Neural progenitor cell (in vitro differentiated cells): ENCODE measurements around the gene INVS. TPM values are rescaled to one million over a fixed set of nuclear protein-coding genes. Genes with fewer than 3 reads are reported as not detected.

Experiments
- DNase-seq: peaks from one replicate; pipeline ENCODE4 v3.0.0-alpha.2; 2016; ENCODE audit warnings: low spot score
- H2AFZ ChIP-seq: fragments of 200-600 bp; sonication (generic); replicated peaks from 2 replicates; pipeline ENCODE4 v1.6.1; 2016; ENCODE audit warnings: antibody characterized with exemption
- H3F3A ChIP-seq: fragments of 200-600 bp; sonication (generic); 2 replicates; pipeline ENCODE4 v1.6.1; 2016; ENCODE audit warnings: antibody characterized with exemption, low read depth
- H3K27ac ChIP-seq: fragments of 200-600 bp; sonication (generic); 2 replicates; pipeline ENCODE4 v1.5.1; 2016; ENCODE audit warnings: mild to moderate bottlenecking
- H3K27me3 ChIP-seq: fragments of 200-600 bp; sonication (generic); 2 replicates; pipeline ENCODE4 v1.6.1; 2016; ENCODE audit warnings: mild to moderate bottlenecking, moderate library complexity
- H3K36me3 ChIP-seq: fragments of 200-600 bp; sonication (generic); 2 replicates; pipeline ENCODE4 v1.5.1; 2016
- H3K4me1 ChIP-seq: fragments of 200-600 bp; sonication (generic); 2 replicates; pipeline ENCODE4 v1.6.1; 2016; ENCODE audit warnings: mixed run types
- H3K4me2 ChIP-seq: fragments of 200-600 bp; sonication (generic); 2 replicates; pipeline ENCODE4 v1.6.1; 2016
- H3K4me3 ChIP-seq: fragments of 200-600 bp; sonication (generic); 2 replicates; pipeline ENCODE4 v1.5.1; 2016
- H3K79me2 ChIP-seq: fragments of 200-600 bp; sonication (generic); 2 replicates; pipeline ENCODE4 v1.6.1; 2016; ENCODE audit warnings: low read depth
- H3K9ac ChIP-seq: fragments of 200-600 bp; sonication (generic); 2 replicates; pipeline ENCODE4 v1.6.1; 2016
- H3K9me3 ChIP-seq: fragments of 200-600 bp; sonication (generic); 2 replicates; pipeline ENCODE4 v1.5.1; 2016; ENCODE audit warnings: low read depth
- H4K20me1 ChIP-seq: fragments of 200-600 bp; sonication (generic); 2 replicates; pipeline ENCODE4 v1.6.1; 2016; ENCODE audit warnings: low read depth
- H3K27ac Mint-ChIP-seq: 3 replicates; pipeline ENCODE4 v1.8.0; 2021; ENCODE audit warnings: mixed read lengths
- H3K27me3 Mint-ChIP-seq: 2 replicates; pipeline ENCODE4 v1.8.0; 2022; ENCODE audit warnings: low read depth, mild to moderate bottlenecking, inconsistent platforms, moderate library complexity, mixed read lengths; ENCODE audit not compliant: insufficient read depth
- H3K36me3 Mint-ChIP-seq: 3 replicates; pipeline ENCODE4 v1.8.0; 2021; ENCODE audit warnings: mixed read lengths
- H3K4me1 Mint-ChIP-seq: 3 replicates; pipeline ENCODE4 v1.8.0; 2021; ENCODE audit warnings: mixed read lengths
- H3K4me3 Mint-ChIP-seq: 3 replicates; pipeline ENCODE4 v1.8.0; 2021; ENCODE audit warnings: mild to moderate bottlenecking, moderate library complexity, mixed read lengths
- H3K9me3 Mint-ChIP-seq: 3 replicates; pipeline ENCODE4 v1.8.0; 2020; ENCODE audit warnings: mixed read lengths
- CTCF ChIP-seq: fragments of 200-600 bp; sonication (generic); IDR thresholded peaks from 2 replicates; pipeline ENCODE4 v1.5.1; 2017; ENCODE audit warnings: antibody characterized with exemption, mild to moderate bottlenecking
- EZH2 ChIP-seq: fragments of 200-600 bp; sonication (generic); IDR thresholded peaks from 2 replicates; pipeline ENCODE4 v1.6.1; 2017; ENCODE audit warnings: antibody characterized with exemption, mild to moderate bottlenecking, moderate library complexity
- EZH2phosphoT487 ChIP-seq: fragments of 200-600 bp; sonication (generic); IDR thresholded peaks from 2 replicates; pipeline ENCODE4 v1.6.1; 2017; ENCODE audit warnings: antibody characterized with exemption
- total RNA-seq: library from RNA; depleted of rRNA; stranded (reverse); fragments of >200 nt; gene quantifications from 2 replicates; pipeline ENCODE4 v1.2.3, GENCODE V29; 2015; ENCODE audit warnings: low replicate concordance

INVS gene
- total RNA-seq, 1 donor from 2014 or later = 29.2 TPM

DNA sequence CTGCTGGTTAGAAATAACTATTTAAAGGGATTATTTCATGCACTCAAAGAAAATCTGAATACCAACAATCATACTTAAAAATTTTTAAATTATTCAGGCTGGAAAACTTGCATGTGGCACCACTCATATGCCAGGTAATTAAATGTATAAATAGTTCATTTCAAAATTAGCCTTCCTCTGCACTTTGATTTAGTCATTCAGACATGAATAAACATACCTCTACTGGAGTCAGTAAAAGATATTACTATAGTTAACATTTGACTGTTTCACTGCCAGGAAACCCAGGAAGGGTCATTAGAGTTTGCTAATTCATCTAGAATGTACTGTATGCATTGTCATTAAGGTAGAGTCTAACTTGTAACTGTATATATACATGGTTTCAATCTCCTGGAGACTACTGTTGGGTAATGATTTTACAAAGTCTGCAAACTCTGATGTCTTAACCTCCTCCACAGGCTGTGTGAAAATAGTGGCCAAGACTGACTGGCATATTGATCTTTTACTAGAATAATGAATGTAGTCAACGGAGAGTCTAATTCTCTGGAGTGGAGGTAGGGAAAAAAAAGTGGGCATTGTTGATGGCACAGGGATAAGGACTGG is 210.0 kb downstream of the INVS start:
- no peak for DNase-seq
- H3F3A ChIP-seq = no peaks in the 10 kb centered on the region
- Mint-ChIP-seq H3K9me3 (peaks cover 21% of the 10 kb centered on the region), H3K27ac (no peak overlapping the region), H3K27me3 (no peaks in the 10 kb centered on the region), H3K4me3 (no peak overlapping the region), H3K36me3 (peaks cover 72% of the 10 kb centered on the region), H3K4me1 (no peaks in the 10 kb centered on the region)
- H3K9me3 ChIP-seq = peaks cover 5% of the 10 kb centered on the region
- peaks cover 56% of the 10 kb centered on the region for H3K36me3 ChIP-seq
- H3K27me3 ChIP-seq = no peaks in the 10 kb centered on the region
- TF ChIP-seq EZH2phosphoT487 (no peak), EZH2 (no peak), CTCF (no peak)
- no peak overlapping the region for H3K4me3 ChIP-seq
- H3K9ac ChIP-seq = no peak overlapping the region
- no peak overlapping the region for H2AFZ ChIP-seq
- H3K4me2 ChIP-seq = no peak overlapping the region
- no peak overlapping the region for H3K27ac ChIP-seq
- no peaks in the 10 kb centered on the region for H4K20me1 ChIP-seq
- H3K79me2 ChIP-seq = peaks cover 78% of the 10 kb centered on the region
- no peaks in the 10 kb centered on the region for H3K4me1 ChIP-seq

DNA sequence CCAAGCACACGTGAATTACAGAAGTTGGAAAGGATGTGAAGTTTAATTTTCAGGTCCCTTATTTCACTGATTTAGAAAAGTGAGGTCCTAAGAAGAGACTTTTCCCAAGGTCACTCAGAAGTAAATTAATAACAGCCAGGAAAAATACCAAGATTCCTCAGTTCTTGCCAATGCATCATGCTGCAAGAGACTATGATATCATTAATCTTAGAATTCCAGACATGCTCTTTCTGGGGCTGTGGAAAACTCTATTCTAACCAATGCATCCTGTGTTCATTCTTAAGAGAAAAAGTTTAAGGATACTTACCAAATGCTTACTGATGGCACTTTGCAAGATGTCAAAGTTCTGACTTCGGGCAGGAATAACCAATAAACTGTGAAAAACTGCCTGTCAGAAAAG is 210.9 kb downstream of the INVS start:
- no peak overlapping the region for H3K9ac ChIP-seq
- no peak overlapping the region for H3K4me2 ChIP-seq

DNA sequence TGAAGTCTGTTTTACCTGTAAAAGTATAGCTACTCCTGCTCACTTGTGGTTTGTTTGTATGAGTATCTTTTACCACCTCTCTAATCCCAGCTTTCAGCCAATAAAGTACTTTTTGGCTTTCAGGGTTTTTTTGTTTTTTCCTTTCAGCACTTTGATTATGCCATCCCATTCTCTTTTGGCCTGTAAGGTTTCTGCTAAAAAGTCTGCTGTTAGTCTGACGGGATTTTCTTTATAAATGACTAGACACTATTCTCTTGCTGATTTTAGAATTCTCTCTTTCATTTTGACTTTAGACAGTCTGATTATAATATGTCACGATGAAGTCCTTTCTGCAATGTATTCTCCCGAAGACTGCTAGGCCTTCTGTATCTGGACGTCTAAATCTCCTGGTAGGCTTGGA is 216.5 kb downstream of the INVS start:
- H3K27ac Mint-ChIP-seq = no peak overlapping the region
- H3F3A ChIP-seq = no peaks in the 10 kb centered on the region
- H3K4me1 Mint-ChIP-seq = no peaks in the 10 kb centered on the region
- H3K27ac ChIP-seq = no peak overlapping the region
- H2AFZ ChIP-seq = no peak overlapping the region
- H3K27me3 Mint-ChIP-seq = no peaks in the 10 kb centered on the region
- no peak overlapping the region for H3K9ac ChIP-seq
- H3K4me3 ChIP-seq = no peak overlapping the region
- H4K20me1 ChIP-seq = no peaks in the 10 kb centered on the region
- TF ChIP-seq EZH2 (no peak), CTCF (no peak), EZH2phosphoT487 (no peak)
- H3K36me3 ChIP-seq = peaks cover 69% of the 10 kb centered on the region
- peaks cover 86% of the 10 kb centered on the region for H3K79me2 ChIP-seq
- no peaks in the 10 kb centered on the region for H3K4me1 ChIP-seq
- H3K9me3 Mint-ChIP-seq = peaks cover 40% of the 10 kb centered on the region
- H3K9me3 ChIP-seq = no peaks in the 10 kb centered on the region
- no peak overlapping the region for H3K4me3 Mint-ChIP-seq
- H3K36me3 Mint-ChIP-seq = peaks cover 65% of the 10 kb centered on the region
- no peak for DNase-seq
- no peaks in the 10 kb centered on the region for H3K27me3 ChIP-seq
- no peak overlapping the region for H3K4me2 ChIP-seq

More for the DNA sequence above, 210.9 kb downstream of the INVS start:
- Histone ChIP-seq H3K4me1 (no peaks in the 10 kb centered on the region), H3K27me3 (no peaks in the 10 kb centered on the region), H3K36me3 (peaks cover 63% of the 10 kb centered on the region), H3K79me2 (peaks cover 77% of the 10 kb centered on the region), H3K9me3 (peaks cover 5% of the 10 kb centered on the region), H2AFZ (no peak overlapping the region), H4K20me1 (no peaks in the 10 kb centered on the region), H3K27ac (no peak overlapping the region), H3K4me3 (no peak overlapping the region), H3F3A (no peaks in the 10 kb centered on the region)
- TF ChIP-seq EZH2phosphoT487 (no peak), EZH2 (no peak), CTCF (no peak)
- Mint-ChIP-seq H3K27ac (no peak overlapping the region), H3K27me3 (no peaks in the 10 kb centered on the region), H3K4me3 (no peak overlapping the region), H3K36me3 (peaks cover 73% of the 10 kb centered on the region), H3K4me1 (no peaks in the 10 kb centered on the region), H3K9me3 (peaks cover 30% of the 10 kb centered on the region)
- DNase-seq = no peak
